VCaP (cell line): ENCODE results near the gene C2.
"Not testable (repeated sequence)": the region's sequence is repeated elsewhere in the genome, so short reads cannot be mapped to it uniquely, and the experiment has no call there.

Experiments
- H3K27ac ChIP-seq: fragments of 450-650 bp; 2 replicates; pipeline ENCODE4 v1.5.1; 2017
- TF ChIP-seq, protein P1 (sequence below): fragments of 450-650 bp; conservative IDR thresholded peaks from 2 replicates; pipeline ENCODE4 v1.5.1; 2017; ENCODE audit warnings: mild to moderate bottlenecking, moderate library complexity

C2 gene

DNA sequence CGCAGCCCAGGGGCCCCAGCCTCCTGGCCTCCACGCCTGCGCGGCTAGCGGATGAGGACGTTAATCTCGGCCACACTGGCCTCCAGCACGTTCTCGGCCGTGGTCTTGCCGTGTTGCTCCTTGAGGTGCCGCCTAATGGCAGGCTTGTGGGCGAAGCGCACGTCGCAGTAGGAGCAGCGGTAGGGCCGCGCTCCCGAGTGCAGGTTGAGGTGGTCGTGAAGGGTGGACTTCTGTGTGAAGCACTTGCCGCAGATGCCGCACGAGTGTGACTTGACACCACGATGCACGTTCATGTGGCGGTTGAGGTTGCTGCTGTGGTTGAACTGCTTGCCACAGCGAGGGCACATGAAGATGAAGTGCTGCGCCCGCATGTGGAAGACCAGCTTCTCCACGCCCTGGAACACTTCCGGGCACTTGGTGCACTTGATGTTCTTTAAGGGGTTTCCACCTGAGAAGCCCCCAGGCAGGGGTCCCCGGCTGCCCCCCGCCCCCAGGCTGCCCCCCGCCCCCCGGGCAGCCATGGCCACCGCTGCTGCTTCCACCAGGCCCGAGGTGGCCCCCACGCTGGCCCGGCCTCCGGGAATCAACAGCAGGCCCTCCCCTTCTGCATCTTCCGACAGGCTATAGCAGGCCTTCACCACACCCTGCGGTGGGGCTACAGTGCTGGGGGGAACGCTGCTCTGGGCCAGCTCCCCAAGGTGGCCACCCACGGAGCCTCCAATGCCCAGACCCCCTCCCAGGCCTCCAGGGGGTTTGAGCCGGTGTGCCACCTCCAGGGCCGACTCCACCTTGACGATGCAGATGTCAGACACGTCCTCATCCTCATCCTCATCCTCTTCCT, 27.4 kb upstream of the C2 start:
- TF ChIP-seq, protein P1, sequence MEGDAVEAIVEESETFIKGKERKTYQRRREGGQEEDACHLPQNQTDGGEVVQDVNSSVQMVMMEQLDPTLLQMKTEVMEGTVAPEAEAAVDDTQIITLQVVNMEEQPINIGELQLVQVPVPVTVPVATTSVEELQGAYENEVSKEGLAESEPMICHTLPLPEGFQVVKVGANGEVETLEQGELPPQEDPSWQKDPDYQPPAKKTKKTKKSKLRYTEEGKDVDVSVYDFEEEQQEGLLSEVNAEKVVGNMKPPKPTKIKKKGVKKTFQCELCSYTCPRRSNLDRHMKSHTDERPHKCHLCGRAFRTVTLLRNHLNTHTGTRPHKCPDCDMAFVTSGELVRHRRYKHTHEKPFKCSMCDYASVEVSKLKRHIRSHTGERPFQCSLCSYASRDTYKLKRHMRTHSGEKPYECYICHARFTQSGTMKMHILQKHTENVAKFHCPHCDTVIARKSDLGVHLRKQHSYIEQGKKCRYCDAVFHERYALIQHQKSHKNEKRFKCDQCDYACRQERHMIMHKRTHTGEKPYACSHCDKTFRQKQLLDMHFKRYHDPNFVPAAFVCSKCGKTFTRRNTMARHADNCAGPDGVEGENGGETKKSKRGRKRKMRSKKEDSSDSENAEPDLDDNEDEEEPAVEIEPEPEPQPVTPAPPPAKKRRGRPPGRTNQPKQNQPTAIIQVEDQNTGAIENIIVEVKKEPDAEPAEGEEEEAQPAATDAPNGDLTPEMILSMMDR: no peak
- no peak overlapping the region for H3K27ac ChIP-seq

DNA sequence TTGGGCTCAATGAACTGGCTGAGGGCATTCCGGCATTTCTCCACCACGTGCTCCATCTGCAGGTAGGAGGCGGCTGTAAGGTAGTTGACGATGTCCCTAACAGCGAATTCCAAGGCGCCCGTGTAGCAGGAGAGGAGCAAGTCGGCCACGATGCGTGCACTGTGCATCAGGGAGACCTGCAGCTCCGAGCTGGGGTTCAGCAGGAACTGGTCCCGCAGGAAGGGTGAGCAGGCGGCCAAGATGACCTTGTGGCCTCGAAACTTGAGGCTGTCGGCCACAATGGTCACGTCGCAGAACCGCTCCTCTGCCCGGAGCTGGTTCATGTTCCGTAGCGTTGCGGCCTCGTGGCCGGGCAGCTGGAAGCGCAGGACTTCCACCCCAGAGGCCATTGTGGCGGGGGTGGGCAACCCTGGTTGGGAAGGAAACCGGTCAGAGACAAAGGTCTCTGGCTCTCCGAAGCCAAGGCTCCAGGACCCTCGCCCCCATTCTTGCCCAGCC, 26.6 kb upstream of the C2 start:
- TF ChIP-seq, protein P1: no peak
- H3K27ac ChIP-seq: peak overlapping the region; percentile 92

DNA sequence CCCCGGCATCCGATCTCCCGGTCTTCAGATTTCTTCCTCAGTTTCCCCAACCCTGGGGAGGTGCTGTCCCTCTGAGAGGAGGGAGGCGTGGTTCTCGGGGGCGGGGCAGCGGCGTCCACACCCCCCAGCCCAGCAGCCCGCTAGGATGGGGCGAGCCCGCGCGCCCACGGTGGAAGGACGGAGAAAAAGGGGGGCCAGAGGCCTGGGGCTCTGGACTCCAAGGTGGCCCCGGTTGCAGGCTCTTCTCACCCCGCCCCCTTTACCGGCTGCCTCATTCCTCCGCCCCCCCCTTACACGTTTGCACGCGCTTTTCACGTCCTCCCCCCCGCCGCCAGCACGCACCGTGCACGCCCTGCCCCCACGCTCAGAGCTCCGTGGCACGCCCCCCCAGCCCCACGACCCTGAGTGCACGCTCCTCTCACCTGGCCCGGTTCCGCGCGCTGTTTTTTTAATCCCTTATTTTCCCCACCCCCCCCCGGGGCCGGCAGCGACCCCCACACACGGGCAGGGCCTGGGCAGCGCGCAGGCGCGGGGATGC, 26.0 kb upstream of the C2 start:
- peak overlapping the region; percentile 92 for H3K27ac ChIP-seq
- TF ChIP-seq, protein P1: no peak

DNA sequence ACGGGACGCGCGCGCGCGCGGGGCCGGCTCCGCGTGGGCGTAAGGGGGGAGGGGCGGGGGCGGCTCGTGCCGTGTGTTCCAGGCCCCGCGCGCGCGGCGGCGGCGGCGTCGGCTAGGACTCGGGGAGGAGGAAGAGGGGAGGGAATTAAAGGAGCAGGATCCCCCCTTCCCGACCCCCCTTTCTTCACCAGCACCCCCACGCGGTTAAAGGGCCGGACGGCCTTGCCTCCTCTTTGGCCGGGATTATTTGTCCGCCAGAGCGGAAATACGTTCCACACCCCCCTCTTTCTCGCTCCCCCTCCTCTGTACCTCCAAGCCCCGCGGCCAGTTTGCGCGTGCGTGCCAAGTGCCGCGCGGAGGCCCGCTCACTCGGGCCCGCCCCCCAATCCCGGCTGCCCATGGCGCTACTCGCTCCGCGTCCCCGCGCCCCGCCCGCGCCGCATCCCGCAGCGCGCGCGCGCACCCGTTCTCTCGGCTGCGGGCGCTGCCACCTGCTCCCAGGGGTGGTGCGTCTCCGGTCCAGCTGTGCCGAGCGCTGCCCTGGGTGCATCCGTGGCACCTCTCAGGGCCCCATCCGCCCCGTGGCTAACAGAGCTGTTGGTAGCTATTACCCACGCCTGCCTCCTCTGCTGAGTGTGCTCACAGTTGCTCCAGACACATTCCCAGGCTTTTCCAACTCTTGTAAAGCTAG, 25.4 kb upstream of the C2 start, which contains the start of gene ZBTB12:
ZBTB12 (minus strand) TSS at position 134 of the 691 bp plus-strand sequence. CDS start 781 bp downstream, outside the sequence.
- H3K27ac ChIP-seq: peak within 1 kb of the TSS; percentile 92
- TF ChIP-seq, protein P1: no peak

DNA sequence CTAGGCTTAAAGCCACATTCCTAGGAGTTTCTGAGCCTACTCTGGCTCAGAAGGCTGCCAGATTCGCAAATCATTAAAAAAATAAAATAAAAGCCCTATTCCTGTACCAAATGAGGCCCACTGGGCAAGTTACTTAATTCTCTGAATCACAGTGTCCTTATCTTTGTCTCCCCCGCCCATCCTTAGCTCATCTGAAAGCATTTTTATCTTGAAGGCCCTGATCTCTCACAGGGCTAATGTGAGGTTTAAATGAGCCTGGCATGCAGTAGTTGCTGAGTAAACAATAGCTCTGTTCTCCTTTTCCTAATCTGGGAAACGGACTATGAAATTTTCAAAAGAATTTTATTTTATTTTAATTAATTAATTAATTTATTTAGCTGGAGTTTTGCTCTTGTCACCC, 23.6 kb upstream of the C2 start:
- H3K27ac ChIP-seq: no peak overlapping the region
- TF ChIP-seq, protein P1: no peak

DNA sequence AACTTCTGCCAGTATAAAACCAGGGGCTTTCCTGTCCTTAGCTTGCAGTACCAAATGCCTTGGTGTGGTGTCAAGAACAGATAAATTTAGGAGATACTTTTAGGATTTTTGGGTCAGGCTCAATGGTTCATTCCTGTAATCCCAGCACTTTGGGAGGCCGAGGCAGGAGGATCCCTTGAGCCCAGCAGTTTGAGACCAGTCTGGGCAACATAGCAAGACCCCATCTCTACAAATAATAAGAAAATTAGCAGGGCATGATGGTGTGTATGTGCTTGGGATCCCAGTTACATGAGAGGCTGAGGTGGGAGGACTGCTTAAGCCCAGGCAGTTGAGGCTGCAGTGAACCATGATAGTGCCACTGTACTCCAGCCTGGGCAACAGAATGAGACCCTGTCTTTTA, 22.5 kb upstream of the C2 start:
- TF ChIP-seq, protein P1: no peak
- no peak overlapping the region for H3K27ac ChIP-seq

DNA sequence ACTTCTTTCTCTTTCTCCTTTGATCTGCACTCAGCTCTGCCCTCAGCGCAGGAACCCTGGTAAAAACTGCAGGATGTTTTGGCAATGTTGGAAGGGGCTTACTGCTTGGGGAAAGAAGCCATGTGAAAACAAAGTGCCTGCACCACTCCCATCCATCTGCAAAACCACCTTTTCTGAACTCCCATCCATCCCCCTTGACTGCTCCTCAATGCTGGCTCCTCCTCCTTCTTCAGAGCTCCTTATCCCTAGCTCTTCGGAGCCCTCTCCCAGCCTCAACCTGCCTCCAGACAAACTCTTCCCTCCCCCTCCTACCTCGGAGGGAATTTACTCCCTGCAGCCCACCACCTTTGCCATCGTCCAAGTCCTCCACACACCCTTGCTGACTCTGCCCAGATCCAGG, 21.4 kb upstream of the C2 start:
- no peak overlapping the region for H3K27ac ChIP-seq
- TF ChIP-seq, protein P1: no peak

DNA sequence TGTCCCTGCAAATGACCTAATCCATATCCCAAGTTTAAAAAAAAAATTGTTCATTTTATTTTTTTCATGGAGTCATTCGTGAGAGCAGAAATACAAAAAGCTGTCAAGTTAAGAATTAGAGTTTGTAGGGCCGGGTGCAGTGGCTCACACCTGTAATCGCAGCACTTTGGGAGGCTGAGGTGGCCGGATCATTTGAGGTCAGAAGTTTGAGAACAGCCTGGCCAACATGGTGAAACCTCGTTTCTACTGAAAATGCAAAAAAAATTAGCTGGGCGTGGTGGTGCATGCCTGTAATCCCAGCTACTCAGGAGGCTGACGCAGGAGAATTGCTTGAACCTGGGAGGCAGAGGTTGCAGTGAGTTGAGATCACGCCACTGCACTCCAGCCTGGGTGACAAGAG, 20.8 kb upstream of the C2 start:
- H3K27ac ChIP-seq: not testable (repeated sequence)
